Endothelial cell of coronary artery (primary cell): Measurements from ENCODE around the gene RAB27A. TPM values are rescaled to one million over a fixed set of nuclear protein-coding genes. Genes with fewer than 3 reads are reported as not detected.

ENCODE experiments used
- total RNA-seq: library from RNA; depleted of rRNA; stranded (reverse); fragments of >200 nt; gene quantifications from 2 replicates; pipeline ENCODE4 v1.2.3, GENCODE V29; 2014

Gene RAB27A
- total RNA-seq: 6.7 and 8.4 TPM in 2 replicates

DNA sequence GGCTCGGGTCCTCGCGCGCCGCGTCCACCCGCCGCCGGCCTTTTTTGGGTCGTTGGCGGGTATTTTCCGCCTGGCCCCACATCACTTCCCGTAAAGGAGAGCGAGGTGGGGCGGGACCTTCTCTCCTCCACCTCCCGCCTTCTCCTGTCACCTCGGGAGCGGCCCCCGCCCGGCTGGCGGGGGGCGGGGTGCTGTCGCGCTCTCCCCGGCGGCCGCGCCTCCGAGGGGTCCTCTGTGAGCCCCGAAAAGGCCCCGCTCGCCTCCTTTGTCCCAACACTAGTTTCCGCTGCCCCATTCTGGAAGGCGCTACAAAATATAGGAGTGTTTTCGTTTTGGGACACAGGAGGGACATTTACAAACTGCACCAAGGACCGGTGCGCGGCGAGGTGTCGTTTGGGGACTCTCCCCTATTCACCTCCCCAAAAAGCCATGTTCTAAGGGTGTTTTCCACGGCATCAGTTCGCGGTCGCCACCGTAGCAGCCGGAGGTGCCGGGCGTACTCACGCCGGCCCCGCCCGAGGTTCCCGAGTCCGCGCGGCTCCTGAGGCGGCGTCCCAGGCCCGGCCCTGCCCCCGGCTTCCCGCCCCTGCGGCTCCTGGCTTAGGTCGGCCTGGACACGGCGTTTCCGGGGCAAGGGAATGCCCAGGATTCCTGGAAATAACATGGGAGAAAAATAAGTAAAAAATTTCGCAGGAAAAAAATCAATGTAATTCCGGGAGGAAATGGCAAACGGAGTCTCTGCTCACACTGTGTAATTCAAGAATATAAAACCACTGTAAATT, at the start of gene RAB27A:
TSS of gene RAB27A (minus strand) at position 68 of the 782 bp plus-strand sequence. CDS start 54,879 bp downstream, outside the sequence.

DNA sequence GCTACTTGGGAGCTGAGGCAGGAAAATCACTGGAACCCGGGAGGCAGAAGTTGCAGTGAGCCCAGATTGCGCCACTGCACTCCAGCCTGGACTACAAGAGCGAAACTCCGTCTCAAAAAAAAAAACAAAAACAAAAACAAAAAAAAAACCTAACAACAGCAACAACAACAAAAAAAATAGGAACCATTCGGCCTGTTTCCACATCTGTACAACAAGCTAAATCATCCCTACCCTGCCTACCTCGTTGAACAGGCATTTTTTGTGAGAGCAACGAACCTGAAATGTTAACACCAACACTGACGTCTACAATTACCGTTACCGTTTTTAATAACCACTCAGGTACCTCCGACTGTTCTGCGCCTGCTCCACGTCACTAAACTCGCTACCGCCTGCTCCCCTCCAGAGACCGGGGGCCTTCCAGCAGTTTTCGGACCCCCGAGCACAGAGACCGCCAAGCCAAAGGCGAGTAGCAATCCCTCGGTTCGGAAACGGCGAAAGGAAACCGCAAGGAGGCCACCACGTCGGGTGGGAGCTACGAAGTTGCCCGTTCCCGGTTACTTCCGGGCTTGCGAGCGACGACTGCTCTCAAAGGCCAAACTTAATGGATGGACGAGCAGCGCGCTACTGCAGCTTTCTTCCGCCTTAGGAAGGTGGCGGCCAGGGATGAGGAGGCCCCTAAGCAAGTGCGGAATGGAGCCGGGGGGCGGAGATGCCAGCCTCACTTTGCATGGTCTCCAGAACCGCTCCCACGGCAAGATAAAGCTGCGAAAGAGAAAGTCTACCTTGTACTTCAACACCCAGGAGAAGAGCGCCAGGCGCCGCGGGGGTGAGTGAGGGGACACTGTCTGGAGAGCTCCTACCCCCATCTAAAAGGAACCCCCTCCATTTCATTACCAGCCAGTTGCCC, 29.2 kb upstream of the RAB27A start, which contains the start of the genes PIGB and PIGBOS1:
TSS of gene PIGB (plus strand) at position 635 of the 907 bp plus-strand sequence. CDS start at position 664, 29 bp downstream.
TSS of gene PIGBOS1 (minus strand) at position 536 of the 907 bp plus-strand sequence. CDS start 1,331 bp downstream, outside the sequence.

DNA sequence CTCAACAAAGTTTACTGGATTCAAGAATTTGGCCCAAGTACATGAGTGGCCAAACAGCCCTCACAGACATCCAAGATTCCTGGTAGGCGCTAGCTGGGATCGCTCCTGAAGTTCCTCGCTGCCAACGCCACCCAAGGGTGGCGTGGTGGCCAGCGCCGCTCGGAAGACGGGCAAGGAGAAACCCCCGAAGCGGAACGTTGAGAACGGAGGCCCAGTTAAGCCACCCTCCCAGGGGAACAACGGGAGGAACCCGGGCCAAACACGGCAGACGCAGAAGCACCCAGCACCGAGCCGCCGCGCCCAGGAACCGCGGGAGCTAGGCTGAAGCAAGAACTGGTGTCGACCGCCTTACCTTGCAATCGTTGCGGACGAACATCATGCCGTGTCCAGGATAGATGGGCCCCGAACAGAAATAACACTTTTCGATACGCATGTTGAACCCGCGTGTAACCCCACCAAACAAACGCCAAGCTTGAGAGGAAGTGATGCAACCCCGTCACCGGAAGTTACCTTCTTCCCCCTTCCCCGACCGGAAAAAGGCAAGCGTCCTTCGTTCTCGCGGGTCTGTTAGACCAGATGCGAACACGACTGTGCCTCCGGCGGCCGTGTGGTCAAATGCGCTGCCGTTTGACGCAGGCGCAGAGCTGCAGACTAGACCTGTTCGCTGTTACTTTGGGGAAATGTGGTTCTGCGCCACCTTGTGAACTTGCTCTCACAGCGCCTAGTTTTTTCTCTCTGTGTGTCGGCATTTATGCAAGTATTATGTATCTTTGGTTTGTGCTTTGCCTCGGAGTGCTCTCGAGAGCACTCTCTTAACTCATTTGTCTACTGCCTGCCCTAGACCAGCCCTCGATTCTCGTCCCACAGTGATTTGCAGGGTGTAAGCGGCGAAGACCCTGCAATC, 92.9 kb downstream of the RAB27A start, which contains the start of gene RSL24D1:
TSS of gene RSL24D1 (minus strand) at position 484 of the 904 bp plus-strand sequence. CDS start at position 433, 51 bp downstream.

Other genes with a start within 250 kb of the RAB27A start
- gene RSL24D1, start 92.9 kb downstream of the RAB27A start, total RNA-seq: 69.5 and 87.1 TPM in 2 replicates
- gene PIGBOS1, start 29.3 kb upstream of the RAB27A start, total RNA-seq: 5.3 and 5.9 TPM in 2 replicates
- gene PIGB, start 29.4 kb upstream of the RAB27A start, total RNA-seq: 7.4 and 7.8 TPM in 2 replicates
- 34.8 and 61.0 TPM in 2 replicates for gene CCPG1, start 118.5 kb upstream of the RAB27A start, total RNA-seq
- gene PIERCE2, start 118.7 kb upstream of the RAB27A start, total RNA-seq: 0.94 and 1.3 TPM in 2 replicates
- gene DNAAF4, start 218.4 kb upstream of the RAB27A start, total RNA-seq: 3.0 and 3.5 TPM in 2 replicates